ENCODE data around the gene RALGAPA1.
"Not testable (repeated sequence)": the region's sequence is repeated elsewhere in the genome, so short reads cannot be mapped to it uniquely, and the experiment has no call there.

RALGAPA1 gene

GRCh38 chr14:35835208-35835982 is 26.3 kb upstream of the RALGAPA1 start:
- Histone ChIP-seq H3K4me1 (ENCODE audit: control insufficient read depth in 1 of 2, insufficient read depth in 2 of 2, low read length in 2 of 2) (no peaks in the 10 kb centered on the region), H3K4me3 (ENCODE audit: low read depth in 1 of 2, low read length in 2 of 2) (no peak overlapping the region), H3K27me3 (ENCODE audit: low read depth, low read length) (no peaks in the 10 kb centered on the region), H3K27ac (ENCODE audit: low read length) (no peak overlapping the region), H3K36me3 (ENCODE audit: control insufficient read depth in 1 of 2, insufficient read depth in 2 of 2, low read length in 2 of 2) (peaks cover 5 to 18% of the 10 kb centered on the region in 2 donors), H3K9me3 (ENCODE audit: control insufficient read depth in 1 of 2, low read length in 2 of 2) (no peaks in the 10 kb centered on the region)

GRCh38 chr14:35829449-35829848 is 20.4 kb upstream of the RALGAPA1 start:
- H3K27me3 ChIP-seq (ENCODE audit: low read depth, low read length) = no peaks in the 10 kb centered on the region
- peaks cover 5 to 7% of the 10 kb centered on the region in 2 donors for H3K36me3 ChIP-seq (ENCODE audit: control insufficient read depth in 1 of 2, insufficient read depth in 2 of 2, low read length in 2 of 2)
- peaks cover 0 to 5% of the 10 kb centered on the region in 2 donors for H3K4me1 ChIP-seq (ENCODE audit: control insufficient read depth in 1 of 2, insufficient read depth in 2 of 2, low read length in 2 of 2)
- H3K27ac ChIP-seq (ENCODE audit: low read length) = no peak overlapping the region
- H3K4me3 ChIP-seq (ENCODE audit: low read depth in 1 of 2, low read length in 2 of 2) = no peak overlapping the region
- no peaks in the 10 kb centered on the region for H3K9me3 ChIP-seq (ENCODE audit: control insufficient read depth in 1 of 2, low read length in 2 of 2)

GRCh38 chr14:35827678-35828472 is 18.8 kb upstream of the RALGAPA1 start:
- no peaks in the 10 kb centered on the region for H3K27me3 ChIP-seq (ENCODE audit: low read depth, low read length)
- no peaks in the 10 kb centered on the region for H3K9me3 ChIP-seq (ENCODE audit: control insufficient read depth in 1 of 2, low read length in 2 of 2)
- H3K36me3 ChIP-seq (ENCODE audit: control insufficient read depth in 1 of 2, insufficient read depth in 2 of 2, low read length in 2 of 2) = peaks cover 0 to 7% of the 10 kb centered on the region in 2 donors
- peak overlapping the region in 1 of 2 donors; percentile 84 for H3K4me3 ChIP-seq (ENCODE audit: low read depth in 1 of 2, low read length in 2 of 2)
- H3K27ac ChIP-seq (ENCODE audit: low read length) = no peak overlapping the region
- peaks cover 0 to 5% of the 10 kb centered on the region in 2 donors for H3K4me1 ChIP-seq (ENCODE audit: control insufficient read depth in 1 of 2, insufficient read depth in 2 of 2, low read length in 2 of 2)

GRCh38 chr14:35826952-35827416 is 17.9 kb upstream of the RALGAPA1 start:
- peaks cover 0 to 5% of the 10 kb centered on the region in 2 donors for H3K4me1 ChIP-seq (ENCODE audit: control insufficient read depth in 1 of 2, insufficient read depth in 2 of 2, low read length in 2 of 2)
- H3K4me3 ChIP-seq (ENCODE audit: low read depth in 1 of 2, low read length in 2 of 2) = peak overlapping the region; percentile 84 to 95
- peaks cover 0 to 6% of the 10 kb centered on the region in 2 donors for H3K36me3 ChIP-seq (ENCODE audit: control insufficient read depth in 1 of 2, insufficient read depth in 2 of 2, low read length in 2 of 2)
- H3K27ac ChIP-seq (ENCODE audit: low read length) = peak overlapping the region; percentile 92
- H3K9me3 ChIP-seq (ENCODE audit: control insufficient read depth in 1 of 2, low read length in 2 of 2) = no peaks in the 10 kb centered on the region
- H3K27me3 ChIP-seq (ENCODE audit: low read depth, low read length) = no peaks in the 10 kb centered on the region

- no peaks in the 10 kb centered on the region for H3K27me3 ChIP-seq (ENCODE audit: low read depth, low read length)
- peaks cover 0 to 5% of the 10 kb centered on the region in 2 donors for H3K4me1 ChIP-seq (ENCODE audit: control insufficient read depth in 1 of 2, insufficient read depth in 2 of 2, low read length in 2 of 2)
Observed at GRCh38 chr14:35826218-35826951, 17.3 kb upstream of the RALGAPA1 start, which contains the start of gene BRMS1L. TSS of gene BRMS1L (plus strand) at chr14:35826338. CDS start at chr14:35826517, 179 bp downstream.

GRCh38 chr14:35825968-35826217 is 16.8 kb upstream of the RALGAPA1 start:
- Histone ChIP-seq H3K27ac (ENCODE audit: low read length) (peak overlapping the region; percentile 92), H3K27me3 (ENCODE audit: low read depth, low read length) (no peaks in the 10 kb centered on the region), H3K4me1 (ENCODE audit: control insufficient read depth in 1 of 2, insufficient read depth in 2 of 2, low read length in 2 of 2) (peaks cover 0 to 5% of the 10 kb centered on the region in 2 donors), H3K9me3 (ENCODE audit: control insufficient read depth in 1 of 2, low read length in 2 of 2) (no peaks in the 10 kb centered on the region), H3K4me3 (ENCODE audit: low read depth in 1 of 2, low read length in 2 of 2) (peak overlapping the region; percentile 71 to 84), H3K36me3 (ENCODE audit: control insufficient read depth in 1 of 2, insufficient read depth in 2 of 2, low read length in 2 of 2) (no peaks in the 10 kb centered on the region)

More at GRCh38 chr14:35826218-35826951, 17.3 kb upstream of the RALGAPA1 start, which contains the start of gene BRMS1L:
- H3K9me3 ChIP-seq (ENCODE audit: control insufficient read depth in 1 of 2, low read length in 2 of 2) = no peaks in the 10 kb centered on the region
- H3K36me3 ChIP-seq (ENCODE audit: control insufficient read depth in 1 of 2, insufficient read depth in 2 of 2, low read length in 2 of 2) = peaks cover 0 to under 1% of the 10 kb centered on the region in 2 donors
- H3K4me3 ChIP-seq (ENCODE audit: low read depth in 1 of 2, low read length in 2 of 2) = peak within 1 kb of the TSS; percentile 84 to 95
- H3K27ac ChIP-seq (ENCODE audit: low read length) = peak within 1 kb of the TSS; percentile 92

GRCh38 chr14:35824446-35825165 is 15.5 kb upstream of the RALGAPA1 start:
- H3K36me3 ChIP-seq (ENCODE audit: control insufficient read depth in 1 of 2, insufficient read depth in 2 of 2, low read length in 2 of 2); H3K4me3 ChIP-seq (ENCODE audit: low read depth in 1 of 2, low read length in 2 of 2); H3K27me3 ChIP-seq (ENCODE audit: low read depth, low read length); H3K9me3 ChIP-seq (ENCODE audit: control insufficient read depth in 1 of 2, low read length in 2 of 2); H3K27ac ChIP-seq (ENCODE audit: low read length); H3K4me1 ChIP-seq (ENCODE audit: control insufficient read depth in 1 of 2, insufficient read depth in 2 of 2, low read length in 2 of 2): not testable (repeated sequence)

GRCh38 chr14:35822501-35822900 is 13.4 kb upstream of the RALGAPA1 start:
- no peaks in the 10 kb centered on the region for H3K9me3 ChIP-seq (ENCODE audit: control insufficient read depth in 1 of 2, low read length in 2 of 2)
- no peak overlapping the region for H3K4me3 ChIP-seq (ENCODE audit: low read depth in 1 of 2, low read length in 2 of 2)
- no peaks in the 10 kb centered on the region for H3K27me3 ChIP-seq (ENCODE audit: low read depth, low read length)
- H3K27ac ChIP-seq (ENCODE audit: low read length) = no peak overlapping the region
- peaks cover 0 to 2% of the 10 kb centered on the region in 2 donors for H3K4me1 ChIP-seq (ENCODE audit: control insufficient read depth in 1 of 2, insufficient read depth in 2 of 2, low read length in 2 of 2)
- no peaks in the 10 kb centered on the region for H3K36me3 ChIP-seq (ENCODE audit: control insufficient read depth in 1 of 2, insufficient read depth in 2 of 2, low read length in 2 of 2)

- no peak overlapping the region for H3K4me3 ChIP-seq (ENCODE audit: low read depth in 1 of 2, low read length in 2 of 2)
- no peaks in the 10 kb centered on the region for H3K27me3 ChIP-seq (ENCODE audit: low read depth, low read length)
- H3K4me1 ChIP-seq (ENCODE audit: control insufficient read depth in 1 of 2, insufficient read depth in 2 of 2, low read length in 2 of 2) = no peaks in the 10 kb centered on the region
- H3K36me3 ChIP-seq (ENCODE audit: control insufficient read depth in 1 of 2, insufficient read depth in 2 of 2, low read length in 2 of 2) = no peaks in the 10 kb centered on the region
- H3K27ac ChIP-seq (ENCODE audit: low read length) = no peak overlapping the region
- H3K9me3 ChIP-seq (ENCODE audit: control insufficient read depth in 1 of 2, low read length in 2 of 2) = no peaks in the 10 kb centered on the region
Observed at GRCh38 chr14:35821564-35822411, 12.7 kb upstream of the RALGAPA1 start.

All from muscle layer of duodenum (tissue), 2 donors.